HepG2 (cell line): ENCODE measurements around the gene ORC2. TPM values are rescaled to one million over a fixed set of nuclear protein-coding genes. Genes with fewer than 3 reads are reported as not detected.
A peak's percentile ranks its signal among the peaks of the same experiment; 100 is the strongest.

Source experiments
- ATAC-seq: fragments of 200-7000 bp; cut with Tn5 transposase; 3 replicates; pipeline ENCODE4 v1.9.1; 2020; ENCODE audit warnings: mild to moderate bottlenecking, moderate library complexity
- BruUV-seq: library from RNA; stranded (reverse); fragments of 400-500 nt; replicated peaks from 2 replicates; lab custom pipeline; 2021; lab: Mats Ljungman, UMichigan
- CTCF ChIA-PET: fragments of 300-600 bp; formaldehyde crosslinking; extraction: SDS; loops from one replicate; lab custom pipeline; 2021; ENCODE audit warnings: low total read pairs, inconsistent platforms, low intra/inter-chr PET ratio; lab: Yijun Ruan, JAX
- POLR2A ChIA-PET: fragments of 350-600 bp; sonication (Branson Sonifier 250); formaldehyde crosslinking; loops from one replicate; lab custom pipeline; 2020; ENCODE audit warnings: antibody characterized with exemption, inconsistent platforms; lab: Yijun Ruan, JAX
- DNase-seq: peaks from one replicate; pipeline ENCODE4 v3.0.0-alpha.2; 2015; ENCODE audit warnings: low spot score
- FAIRE-seq: peaks from 3 replicates; lab custom pipeline; 2011; peaks lifted over from hg19 to GRCh38; lab: Jason Lieb, UNC
- H2AFZ ChIP-seq: one replicate; pipeline ENCODE4 v1.6.1; 2011; ENCODE audit warnings: low read length, inconsistent platforms
- H3K27ac ChIP-seq: fragments of 300-600 bp; 3 replicates; pipeline ENCODE4 v1.8.0; 2011; ENCODE audit warnings: mixed run types, mild to moderate bottlenecking, mixed read lengths, low read length, inconsistent platforms; ENCODE audit not compliant: insufficient read depth; ENCODE audit errors: extremely low read length
- H3K27me3 ChIP-seq, 2 experiments: fragments of 200-600 bp in 1 of 2; 2 replicates in 1 of 2; 3 replicates in 1 of 2; pipeline versions ENCODE4 v1.6.0 to v1.8.0; 2011; ENCODE audit warnings: low read length in 2 of 2, mild to moderate bottlenecking in 2 of 2, moderate library complexity in 2 of 2, inconsistent platforms in 1 of 2; ENCODE audit not compliant: insufficient read depth in 2 of 2, control insufficient read depth in 1 of 2
- H3K36me3 ChIP-seq, 2 experiments: fragments of 200-600 bp in 1 of 2; replicated peaks in 1 of 2; 2 replicates in 1 of 2; 3 replicates in 1 of 2; pipeline versions ENCODE4 v1.5.1 to v1.8.0; 2011; ENCODE audit warnings: low read length in 2 of 2, inconsistent platforms in 1 of 2; ENCODE audit not compliant: insufficient read depth in 2 of 2, control insufficient read depth in 1 of 2
- H3K4me1 ChIP-seq: 2 replicates; pipeline ENCODE4 v1.5.1; 2012; ENCODE audit warnings: low read length, inconsistent platforms; ENCODE audit not compliant: insufficient read depth
- H3K4me2 ChIP-seq: 2 replicates; pipeline ENCODE4 v1.6.0; 2011; ENCODE audit warnings: low read depth, low read length, inconsistent platforms
- H3K4me3 ChIP-seq, 3 experiments: fragments of 200-600 bp in 1 of 3; sonication (generic), shearing (Covaris generic) in 1 of 3; replicated peaks in 1 of 3; 2 replicates each; pipeline ENCODE4 v1.5.1; 2011 to 2016; ENCODE audit warnings: low read length in 3 of 3, inconsistent platforms in 2 of 3, low read depth in 2 of 3, mild to moderate bottlenecking in 2 of 3, control low read depth in 1 of 3, mixed read lengths in 1 of 3; ENCODE audit not compliant: insufficient read depth in 1 of 3
- H3K79me2 ChIP-seq: one replicate; pipeline ENCODE4 v1.6.1; 2011; ENCODE audit warnings: low read length, inconsistent platforms; ENCODE audit not compliant: insufficient read depth
- H3K9ac ChIP-seq: 2 replicates; pipeline ENCODE4 v1.6.0; 2011; ENCODE audit warnings: mild to moderate bottlenecking, low read depth, low read length, inconsistent platforms; ENCODE audit not compliant: insufficient read depth
- H3K9me3 ChIP-seq: 2 replicates; pipeline ENCODE4 v1.5.1; 2012; ENCODE audit warnings: mild to moderate bottlenecking, low read length
- H4K20me1 ChIP-seq: 2 replicates; pipeline ENCODE4 v1.6.0; 2011; ENCODE audit warnings: inconsistent platforms, mild to moderate bottlenecking, low read length, moderate library complexity; ENCODE audit not compliant: insufficient read depth
- ATF7 ChIP-seq, 2 experiments: fragments of 450-650 bp in 1 of 2; sonication (generic) in 1 of 2; formaldehyde crosslinking in 1 of 2; IDR thresholded peaks; 2 replicates each; pipeline versions ENCODE4 v1.4.0 to v1.6.1; 2016 to 2020; ENCODE audit warnings: antibody characterized with exemption in 1 of 2, mild to moderate bottlenecking in 1 of 2, missing genetic modification reagents in 1 of 2
- CEBPB ChIP-seq: IDR thresholded peaks from 2 replicates; pipeline ENCODE4 v1.6.1; 2011; ENCODE audit warnings: low read depth, low read length, improper control_type of control experiment, borderline replicate concordance
- ZC3H13 ChIP-seq: sonication (generic); formaldehyde crosslinking; IDR thresholded peaks from 2 replicates; pipeline ENCODE4 v1.8.1; 2023; ENCODE audit warnings: mild to moderate bottlenecking, missing genetic modification reagents, moderate library complexity
- ZSCAN9 ChIP-seq: IDR thresholded peaks from 2 replicates; pipeline ENCODE4 v1.6.1; 2016; ENCODE audit warnings: borderline replicate concordance
- WGBS: methylation state at CpG from one replicate; pipeline ENCODE4 v1.1.6; 2017; ENCODE audit warnings: low lambda C conversion rate; 5-methylcytosine and 5-hydroxymethylcytosine counted together
- in situ Hi-C: cut with HindIII; loops from 2 replicates; pipeline ENCODE4 v1.10.0; 2017; ENCODE audit warnings: low pct_unique_long_range_greater_than_20kb; ENCODE audit not compliant: extremely low pct_ligation_motif_present
- intact Hi-C: fragments of 100-400 bp; cut with micrococcal nuclease; formaldehyde crosslinking; loops from one replicate; pipeline ENCODE4 v1.10.0; 2022; ENCODE audit not compliant: unreplicated experiment
- polyA plus RNA-seq, 8 experiments: library from polyadenylated mRNA; depleted of rRNA in 3 of 8; stranded (reverse) in 7 of 8; unstranded in 1 of 8; fragments of >200 nt; fragmentation: Illumina TruSeq in 4 of 8; extraction: Trizol in 4 of 8; gene quantifications; 2 replicates each; pipeline versions ENCODE4 v1.2.1 to v1.2.3, GENCODE V29; 2011 to 2016; ENCODE audit warnings: low read depth in 4 of 8, missing spikeins in 1 of 8, mixed read lengths in 1 of 8; ENCODE audit not compliant: insufficient read depth in 1 of 8
- total RNA-seq, 5 experiments: library from RNA; depleted of rRNA; stranded (reverse); fragments of >200 nt; fragmentation: Illumina TruSeq; extraction: Trizol; gene quantifications; 2 replicates each; pipeline ENCODE4 v1.2.3, GENCODE V29; 2016; ENCODE audit warnings: low read depth in 1 of 5
- TF ChIP-seq, protein P1 (sequence below), 2 experiments: fragments of 450-650 bp in 1 of 2; sonication (generic) in 1 of 2; formaldehyde crosslinking; IDR thresholded peaks; 2 replicates each; pipeline versions ENCODE4 v1.5.0 to v1.8.0; 2020 to 2022; ENCODE audit warnings: mild to moderate bottlenecking in 1 of 2, missing genetic modification reagents in 1 of 2
- TF ChIP-seq, protein P2 (sequence below): sonication (generic); formaldehyde crosslinking; IDR thresholded peaks from 2 replicates; pipeline ENCODE4 v1.4.0; 2020; ENCODE audit warnings: missing genetic modification reagents, mild to moderate bottlenecking, borderline replicate concordance

ORC2 gene
- total and polyA plus RNA-seq, 2 of the 13 experiments (the other 11 are each of a cell fraction or from before 2014, with no cell fraction given), result 19.3 to 73.5 TPM

DNA sequence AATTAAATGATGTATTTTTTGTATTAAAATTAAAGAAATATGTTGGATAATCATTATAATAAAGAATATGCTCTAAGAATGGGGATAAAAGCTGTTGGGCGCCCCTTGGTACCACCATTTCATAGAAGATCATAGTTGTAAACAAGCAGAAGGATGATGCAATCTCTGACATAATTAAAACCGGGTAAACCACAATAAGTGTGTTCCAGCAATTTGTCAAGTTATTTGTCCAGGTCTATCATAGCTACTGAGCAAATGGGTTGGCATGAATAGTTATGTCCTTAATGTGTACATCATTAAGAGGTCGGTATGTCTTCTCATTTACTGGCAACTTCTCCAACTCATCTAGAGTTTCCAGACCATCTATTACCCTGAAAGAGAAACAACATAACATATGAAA is 92.3 kb downstream of the ORC2 start:
- Histone ChIP-seq H3K27ac (no peak overlapping the region), H3K36me3 (peaks cover 13 to 38% of the 10 kb centered on the region in 2 experiments), H3K9ac (no peak overlapping the region)
- TF ChIP-seq ATF7 (IDR thresholded peaks at IDR 0.05) (peak; percentile 42; the same call in 1 of the 2 replicates), ATF7 (CRISPR knock-in tag; IDR thresholded peaks at IDR 0.05) (no peak), CEBPB (peak; percentile 64; the same call in 1 of the 2 replicates), ZSCAN9 (CRISPR knock-in tag) (no peak), ZC3H13 (CRISPR knock-in tag) (no peak)
- TF ChIP-seq, protein P1, sequence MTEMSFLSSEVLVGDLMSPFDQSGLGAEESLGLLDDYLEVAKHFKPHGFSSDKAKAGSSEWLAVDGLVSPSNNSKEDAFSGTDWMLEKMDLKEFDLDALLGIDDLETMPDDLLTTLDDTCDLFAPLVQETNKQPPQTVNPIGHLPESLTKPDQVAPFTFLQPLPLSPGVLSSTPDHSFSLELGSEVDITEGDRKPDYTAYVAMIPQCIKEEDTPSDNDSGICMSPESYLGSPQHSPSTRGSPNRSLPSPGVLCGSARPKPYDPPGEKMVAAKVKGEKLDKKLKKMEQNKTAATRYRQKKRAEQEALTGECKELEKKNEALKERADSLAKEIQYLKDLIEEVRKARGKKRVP (CRISPR knock-in tag; IDR thresholded peaks at IDR 0.05), result peak in 1 of 2 experiments; percentile 31; a peak in 1 of 4 replicates
- TF ChIP-seq, protein P2, sequence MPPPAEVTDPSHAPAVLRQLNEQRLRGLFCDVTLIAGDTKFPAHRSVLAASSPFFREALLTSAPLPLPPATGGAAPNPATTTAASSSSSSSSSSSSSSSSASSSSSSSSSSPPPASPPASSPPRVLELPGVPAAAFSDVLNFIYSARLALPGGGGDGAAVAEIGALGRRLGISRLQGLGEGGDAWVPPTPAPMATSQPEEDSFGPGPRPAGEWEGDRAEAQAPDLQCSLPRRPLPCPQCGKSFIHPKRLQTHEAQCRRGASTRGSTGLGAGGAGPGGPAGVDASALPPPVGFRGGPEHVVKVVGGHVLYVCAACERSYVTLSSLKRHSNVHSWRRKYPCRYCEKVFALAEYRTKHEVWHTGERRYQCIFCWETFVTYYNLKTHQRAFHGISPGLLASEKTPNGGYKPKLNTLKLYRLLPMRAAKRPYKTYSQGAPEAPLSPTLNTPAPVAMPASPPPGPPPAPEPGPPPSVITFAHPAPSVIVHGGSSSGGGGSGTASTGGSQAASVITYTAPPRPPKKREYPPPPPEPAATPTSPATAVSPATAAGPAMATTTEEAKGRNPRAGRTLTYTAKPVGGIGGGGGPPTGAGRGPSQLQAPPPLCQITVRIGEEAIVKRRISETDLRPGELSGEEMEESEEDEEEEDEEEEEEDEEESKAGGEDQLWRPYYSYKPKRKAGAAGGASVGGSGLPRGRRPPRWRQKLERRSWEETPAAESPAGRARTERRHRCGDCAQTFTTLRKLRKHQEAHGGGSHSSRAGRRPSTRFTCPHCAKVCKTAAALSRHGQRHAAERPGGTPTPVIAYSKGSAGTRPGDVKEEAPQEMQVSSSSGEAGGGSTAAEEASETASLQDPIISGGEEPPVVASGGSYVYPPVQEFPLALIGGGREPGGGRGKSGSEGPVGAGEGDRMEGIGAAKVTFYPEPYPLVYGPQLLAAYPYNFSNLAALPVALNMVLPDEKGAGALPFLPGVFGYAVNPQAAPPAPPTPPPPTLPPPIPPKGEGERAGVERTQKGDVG (CRISPR knock-in tag), result no peak
- TF ChIP-seq, all 625 proteins: peak for 3
- no peak for FAIRE-seq
- no peak for ATAC-seq
- in situ Hi-C loops, result no loop called here
- Histone ChIP-seq H3K4me3 (no peak overlapping the region), H2AFZ (no peak overlapping the region), H4K20me1 (no peaks in the 10 kb centered on the region), H3K79me2 (no peaks in the 10 kb centered on the region), H3K4me1 (peaks cover 13% of the 10 kb centered on the region), H3K9me3 (no peaks in the 10 kb centered on the region), H3K4me2 (no peak overlapping the region), H3K27me3 (no peaks in the 10 kb centered on the region; a peak in 1 of 5 replicates)
- 91% methylated on average over 3 of the region's 3 CpGs for WGBS
- intact Hi-C loops, result no loop called here
- CTCF ChIA-PET, result no interaction called here
- POLR2A ChIA-PET, result no interaction called here
- DNase-seq, result no peak
- BruUV-seq, result no TSS peak
